Stimulated activated naive CD8-positive, alpha-beta T cell treated with anti-CD3 and anti-CD28 coated beads, Interleukin-15, Interleukin-2, amounts not matched to agents 100 U/mL and 50 U/mL, for 24 hours (primary cell): Measurements from ENCODE around the gene CPT2.
"Not testable (repeated sequence)": the region's sequence is repeated elsewhere in the genome, so short reads cannot be mapped to it uniquely, and the experiment has no call there.

Experiments used
- ATAC-seq: fragments of 150-1000 bp; cut with Tn5 transposase; one replicate; pipeline ENCODE4 v1.10.0; 2021
- DNase-seq: peaks from one replicate; pipeline ENCODE4 v3.0.0; 2021

The CPT2 gene

GRCh38 chr1:53182716-53183094 is 13.9 kb upstream of the CPT2 start:
- no peak for DNase-seq
- no peak for ATAC-seq

GRCh38 chr1:53183095-53183990 is 13.3 kb upstream of the CPT2 start:
- DNase-seq, result no peak
- no peak for ATAC-seq

- ATAC-seq, DNase-seq: not testable (repeated sequence)
These were observed 10.7 kb upstream of the CPT2 start for GRCh38 chr1:53185955-53186297.

DNA sequence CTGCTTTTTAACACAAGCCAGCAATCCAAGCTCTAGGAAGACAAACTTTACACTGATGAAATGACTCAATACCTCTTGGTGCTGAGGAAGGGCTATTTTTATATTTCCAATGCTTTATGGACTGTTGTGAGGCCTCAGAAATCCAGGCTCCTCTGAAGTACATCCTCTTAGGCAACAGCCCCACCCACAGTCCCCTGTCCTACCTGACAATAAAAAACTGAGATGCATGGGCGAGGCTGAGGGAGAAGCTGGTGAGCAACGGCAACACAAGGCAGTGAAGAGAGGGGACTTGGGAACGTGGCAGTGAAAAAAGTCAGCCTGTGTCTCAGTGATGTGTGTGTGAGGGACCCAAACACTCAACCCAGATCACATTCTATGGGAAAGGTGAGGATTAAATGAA is 10.1 kb upstream of the CPT2 start:
- ATAC-seq, result no peak
- no peak for DNase-seq

- ATAC-seq (no peak), DNase-seq (no peak)
These were observed 9.2 kb upstream of the CPT2 start for GRCh38 chr1:53187401-53187800.

DNA sequence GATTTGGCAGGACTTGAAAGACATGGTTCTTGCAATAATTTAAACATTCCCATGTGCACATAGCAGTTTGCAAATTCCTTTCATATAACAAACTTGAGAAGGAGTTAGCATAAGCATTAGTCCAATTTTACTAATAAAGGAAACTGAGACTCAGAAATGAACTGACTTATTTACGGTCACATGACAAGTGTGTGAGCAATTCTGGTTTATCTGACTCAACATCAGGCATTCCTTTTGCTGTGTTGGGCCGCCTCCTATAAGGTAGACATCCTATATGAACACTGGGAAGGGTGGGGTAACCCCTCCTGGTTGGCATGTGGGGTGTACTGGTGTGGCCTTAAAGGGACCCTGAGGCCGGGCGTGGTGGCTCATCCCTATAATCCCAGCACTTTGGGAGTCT is 8.5 kb upstream of the CPT2 start:
- ATAC-seq (no peak), DNase-seq (no peak)

DNA sequence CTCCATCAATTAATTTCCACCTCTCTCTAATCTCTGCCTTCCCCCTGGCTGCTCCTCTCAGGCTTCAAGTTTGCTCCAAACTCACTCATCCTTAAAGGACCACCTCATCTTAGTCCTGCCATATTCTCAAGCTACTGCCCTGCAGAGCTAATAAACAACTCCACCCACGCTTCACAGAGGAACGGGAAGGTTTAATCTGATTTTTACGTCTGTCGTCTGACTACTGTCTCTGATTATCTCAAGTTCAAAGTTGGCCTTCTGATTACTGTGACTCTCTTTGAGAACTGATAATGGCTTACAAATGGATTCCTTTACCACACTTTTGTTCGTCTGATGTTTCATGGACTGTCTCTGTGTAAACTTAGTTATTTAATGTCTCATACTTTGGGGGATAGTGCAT is 7.6 kb upstream of the CPT2 start:
- DNase-seq, result no peak
- no peak for ATAC-seq

- ATAC-seq (no peak), DNase-seq (no peak)
These were observed 6.4 kb upstream of the CPT2 start for GRCh38 chr1:53190210-53190611.

- no peak for ATAC-seq
These were observed 1.2 kb upstream of the CPT2 start for GRCh38 chr1:53195246-53196016.

DNA sequence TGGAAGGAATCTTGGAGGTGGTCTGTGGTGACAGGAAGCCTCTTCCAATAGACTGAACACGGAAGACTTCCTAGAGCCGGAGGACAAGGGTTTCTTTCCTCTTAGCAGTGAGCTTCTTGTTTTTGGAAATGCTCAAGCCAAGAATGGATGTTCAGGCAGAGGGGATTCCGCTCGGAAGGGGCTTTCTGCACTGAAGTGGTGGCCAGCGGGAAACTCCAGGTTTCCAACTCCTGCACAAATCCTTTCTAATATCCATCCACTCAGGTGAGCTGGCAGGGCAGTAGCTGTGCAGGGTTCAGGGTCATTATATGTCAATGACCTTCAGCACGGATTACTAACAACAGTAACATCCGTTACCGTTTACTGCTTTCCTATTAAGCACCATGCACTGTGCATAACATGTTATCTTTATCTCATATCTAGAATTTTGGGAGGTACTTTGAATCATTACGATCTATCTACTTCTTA is 573 bp upstream of the CPT2 start:
- ATAC-seq, result no peak

More at GRCh38 chr1:53195246-53196016, 1.2 kb upstream of the CPT2 start:
- DNase-seq, result no peak

GRCh38 chr1:53197291-53198200 is 922 bp downstream of the CPT2 start:
- ATAC-seq, result no peak

More for the DNA sequence above, 573 bp upstream of the CPT2 start:
- no peak for DNase-seq

GRCh38 chr1:53198241-53198651 is 1.6 kb downstream of the CPT2 start:
- DNase-seq, result no peak
- ATAC-seq, result no peak

More at GRCh38 chr1:53197291-53198200, 922 bp downstream of the CPT2 start:
- no peak for DNase-seq

GRCh38 chr1:53203466-53203865 is 6.8 kb downstream of the CPT2 start:
- DNase-seq (no peak), ATAC-seq (no peak)

GRCh38 chr1:53205496-53205895 is 8.9 kb downstream of the CPT2 start:
- not testable (repeated sequence) for DNase-seq, ATAC-seq

DNA sequence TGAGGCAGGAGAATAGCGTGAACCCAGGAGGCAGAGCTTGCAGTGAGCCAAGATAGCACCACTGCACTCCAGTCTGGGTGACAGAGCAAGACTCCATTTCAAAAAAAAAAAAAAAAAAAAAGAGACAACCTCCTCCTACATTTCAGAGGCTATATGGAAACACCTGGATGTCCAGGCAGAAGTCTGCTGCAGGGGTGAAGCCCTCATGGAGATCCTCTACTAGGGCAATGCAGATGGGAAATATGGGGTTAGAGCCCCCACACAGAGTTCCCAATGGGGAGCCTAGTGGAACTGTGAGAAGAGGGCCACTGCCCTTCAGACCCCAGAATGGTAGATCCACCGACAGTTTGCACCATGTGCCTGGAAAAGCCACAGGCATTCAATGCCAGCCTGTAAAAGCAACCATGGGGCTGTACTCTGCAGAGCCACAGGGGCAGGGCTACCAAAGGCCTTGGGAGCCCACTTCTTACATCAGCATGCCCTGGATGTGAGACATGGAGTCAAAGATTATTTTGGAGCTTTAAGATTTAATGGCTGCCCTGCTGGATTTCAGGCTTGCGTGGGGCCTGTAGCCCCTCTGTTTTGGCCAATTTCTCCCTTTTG is 9.6 kb downstream of the CPT2 start:
- ATAC-seq, DNase-seq: not testable (repeated sequence)

DNA sequence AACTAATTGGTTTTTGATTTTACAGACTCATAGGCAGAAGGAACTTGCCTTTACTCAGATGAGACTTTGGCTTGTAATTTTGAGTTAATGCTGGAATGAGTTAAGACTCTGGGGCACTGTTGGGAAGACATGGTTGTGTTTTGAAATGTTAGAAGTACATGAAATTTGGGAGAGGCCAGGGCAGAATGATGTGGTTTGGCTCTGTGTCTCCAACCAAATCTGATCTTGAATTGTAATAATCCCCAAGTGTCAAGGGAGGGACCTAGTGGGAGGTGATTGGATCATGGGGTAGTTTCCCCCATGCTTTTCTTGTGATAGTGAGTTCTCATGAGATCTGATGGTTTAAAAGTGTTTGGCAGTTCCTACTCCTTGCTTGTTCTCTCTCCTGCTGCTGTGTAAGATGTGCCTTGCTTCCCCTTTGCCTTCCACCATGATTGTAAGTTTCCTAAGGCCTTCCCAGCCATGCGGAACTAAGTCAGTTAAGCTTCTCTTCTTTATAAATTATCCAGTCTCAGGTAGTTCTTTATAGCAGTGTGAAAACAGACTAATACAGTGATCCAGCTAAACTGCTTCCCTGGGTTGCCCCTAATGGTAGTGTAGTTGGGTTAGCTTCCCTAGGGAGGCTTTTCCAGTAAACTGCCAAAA is 10.2 kb downstream of the CPT2 start:
- no peak for ATAC-seq
- no peak for DNase-seq

- no peak for ATAC-seq
- DNase-seq, result no peak
These were observed 11.1 kb downstream of the CPT2 start for GRCh38 chr1:53207726-53208125.

GRCh38 chr1:53210352-53210751 is 13.7 kb downstream of the CPT2 start:
- ATAC-seq, result no peak
- DNase-seq, result no peak

DNA sequence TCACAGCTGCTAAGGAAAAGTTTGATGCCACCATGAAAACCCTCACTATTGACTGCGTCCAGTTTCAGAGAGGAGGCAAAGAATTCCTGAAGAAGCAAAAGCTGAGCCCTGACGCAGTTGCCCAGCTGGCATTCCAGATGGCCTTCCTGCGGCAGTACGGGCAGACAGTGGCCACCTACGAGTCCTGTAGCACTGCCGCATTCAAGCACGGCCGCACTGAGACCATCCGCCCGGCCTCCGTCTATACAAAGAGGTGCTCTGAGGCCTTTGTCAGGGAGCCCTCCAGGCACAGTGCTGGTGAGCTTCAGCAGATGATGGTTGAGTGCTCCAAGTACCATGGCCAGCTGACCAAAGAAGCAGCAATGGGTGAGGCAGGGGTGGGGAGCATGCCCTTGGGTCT is 14.3 kb downstream of the CPT2 start:
- no peak for DNase-seq
- no peak for ATAC-seq

- ATAC-seq, result no peak
- no peak for DNase-seq
These were observed 17.8 kb downstream of the CPT2 start for GRCh38 chr1:53214376-53214940.

DNA sequence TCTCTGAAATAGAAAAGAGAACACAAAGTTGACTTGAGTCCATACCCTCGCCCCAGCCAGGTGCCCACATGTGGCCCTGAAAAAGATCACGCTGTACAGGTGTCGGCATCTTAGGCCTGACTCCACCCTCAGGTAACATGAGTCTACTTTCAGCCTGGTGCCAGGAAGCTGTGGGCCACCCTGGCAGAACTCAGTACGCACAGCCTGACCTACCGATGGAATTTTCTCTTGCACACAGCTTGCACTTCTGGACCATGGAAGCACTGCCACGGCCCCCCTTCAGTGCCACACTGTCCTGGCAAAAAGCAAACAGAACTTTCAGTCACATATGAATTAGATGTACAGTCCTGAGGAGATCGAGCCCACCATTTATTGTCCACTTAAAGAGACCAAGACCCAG is 21.6 kb downstream of the CPT2 start:
- ATAC-seq, result no peak
- no peak for DNase-seq
